AG04449 (cell line): Measurements from ENCODE around the gene ERGIC1.

ENCODE experiments used
- CTCF ChIA-PET: fragments of 350-600 bp; formaldehyde crosslinking; extraction: SDS; loops from one replicate; lab custom pipeline; 2021; ENCODE audit warnings: antibody characterized with exemption; lab: Yijun Ruan, JAX
- POLR2A ChIA-PET: fragments of 400-600, 350-600 bp; formaldehyde crosslinking; extraction: SDS; loops from one replicate; lab custom pipeline; 2020; ENCODE audit warnings: antibody characterized with exemption, inconsistent platforms; lab: Yijun Ruan, JAX
- DNase-seq: peaks from one replicate; pipeline ENCODE4 v3.0.0-alpha.2; 2010; ENCODE audit warnings: low read depth, low spot score
- H3K4me3 ChIP-seq: 2 replicates; pipeline ENCODE4 v1.5.1; 2011; ENCODE audit warnings: low read depth, mild to moderate bottlenecking, control low read depth, low read length
- TF ChIP-seq, protein P1 (sequence below): IDR thresholded peaks from one replicate; pipeline ENCODE4 v1.5.1; 2011; ENCODE audit warnings: mild to moderate bottlenecking, moderate library complexity, low read length, control low read depth, inconsistent platforms; ENCODE audit not compliant: insufficient read depth; ENCODE audit errors: missing control alignments

Gene ERGIC1

DNA sequence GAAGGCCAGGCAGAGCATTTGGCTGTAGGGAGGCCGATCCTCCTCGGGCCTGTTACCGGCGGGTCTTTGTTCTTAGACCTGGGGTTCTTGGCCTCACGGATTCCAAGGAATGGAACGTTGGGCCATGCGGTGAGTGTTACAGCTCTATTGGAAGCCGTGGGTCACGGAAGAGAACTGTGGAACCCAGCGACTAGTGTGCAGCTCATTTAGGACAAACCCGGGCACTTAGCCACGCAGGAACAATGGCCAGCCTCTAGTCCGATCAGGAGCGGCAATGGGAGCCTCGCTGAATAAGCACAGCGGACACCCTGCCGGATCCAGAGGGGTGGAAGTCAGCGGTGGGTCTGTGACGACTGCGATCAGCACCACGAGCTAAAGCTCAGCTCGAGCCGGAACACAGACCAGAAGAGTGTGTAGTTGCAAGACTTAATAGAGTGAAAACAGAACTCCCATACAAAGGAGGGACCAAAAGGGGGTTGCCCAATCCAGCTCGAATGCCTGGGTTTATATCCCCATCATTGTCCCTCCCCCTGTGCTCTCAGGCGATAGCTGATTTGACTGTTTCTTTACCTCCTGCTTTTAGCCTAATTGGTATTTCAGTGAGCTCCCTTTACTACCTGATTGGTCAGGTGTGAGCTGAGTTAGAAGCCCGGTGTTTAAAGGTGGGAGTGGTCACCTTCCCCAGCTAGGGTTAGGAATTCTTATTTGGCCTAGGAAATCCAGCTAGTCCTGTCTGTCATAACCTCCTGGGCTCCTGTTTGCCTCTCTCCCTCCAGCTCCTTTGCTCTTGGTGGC is 71.5 kb downstream of the ERGIC1 start:
- ChIA-PET POLR2A (interaction anchor here (0.6 to 4.0 kb wide), 9 partner anchors 8 to 141 kb away, joined by 3 to 59 read pairs (median 4); partner anchors contain the start of gene DUSP1), CTCF (interaction anchor here (1.4 to 10.6 kb wide), 9 partner anchors 9 to 198 kb away, joined by 4 to 88 read pairs (median 6); partner anchors contain the start of gene DUSP1)
- TF ChIP-seq, protein P1, sequence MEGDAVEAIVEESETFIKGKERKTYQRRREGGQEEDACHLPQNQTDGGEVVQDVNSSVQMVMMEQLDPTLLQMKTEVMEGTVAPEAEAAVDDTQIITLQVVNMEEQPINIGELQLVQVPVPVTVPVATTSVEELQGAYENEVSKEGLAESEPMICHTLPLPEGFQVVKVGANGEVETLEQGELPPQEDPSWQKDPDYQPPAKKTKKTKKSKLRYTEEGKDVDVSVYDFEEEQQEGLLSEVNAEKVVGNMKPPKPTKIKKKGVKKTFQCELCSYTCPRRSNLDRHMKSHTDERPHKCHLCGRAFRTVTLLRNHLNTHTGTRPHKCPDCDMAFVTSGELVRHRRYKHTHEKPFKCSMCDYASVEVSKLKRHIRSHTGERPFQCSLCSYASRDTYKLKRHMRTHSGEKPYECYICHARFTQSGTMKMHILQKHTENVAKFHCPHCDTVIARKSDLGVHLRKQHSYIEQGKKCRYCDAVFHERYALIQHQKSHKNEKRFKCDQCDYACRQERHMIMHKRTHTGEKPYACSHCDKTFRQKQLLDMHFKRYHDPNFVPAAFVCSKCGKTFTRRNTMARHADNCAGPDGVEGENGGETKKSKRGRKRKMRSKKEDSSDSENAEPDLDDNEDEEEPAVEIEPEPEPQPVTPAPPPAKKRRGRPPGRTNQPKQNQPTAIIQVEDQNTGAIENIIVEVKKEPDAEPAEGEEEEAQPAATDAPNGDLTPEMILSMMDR = no peak
- no peak overlapping the region for H3K4me3 ChIP-seq
- DNase-seq = no peak

- TF ChIP-seq, protein P1 = no peak
- POLR2A ChIA-PET = interaction anchor here (0.6 to 4.0 kb wide), 7 partner anchors 23 to 409 kb away, joined by 3 to 59 read pairs (median 3); partner anchors contain the start of gene DUSP1
- CTCF ChIA-PET = interaction anchor here (1.4 to 10.6 kb wide), 6 partner anchors 10 to 199 kb away, joined by 4 to 88 read pairs (median 24); partner anchors contain the start of gene DUSP1
- no peak overlapping the region for H3K4me3 ChIP-seq
- DNase-seq = no peak
These were observed 72.4 kb downstream of the ERGIC1 start for GRCh38 chr5:172906436-172906835.

DNA sequence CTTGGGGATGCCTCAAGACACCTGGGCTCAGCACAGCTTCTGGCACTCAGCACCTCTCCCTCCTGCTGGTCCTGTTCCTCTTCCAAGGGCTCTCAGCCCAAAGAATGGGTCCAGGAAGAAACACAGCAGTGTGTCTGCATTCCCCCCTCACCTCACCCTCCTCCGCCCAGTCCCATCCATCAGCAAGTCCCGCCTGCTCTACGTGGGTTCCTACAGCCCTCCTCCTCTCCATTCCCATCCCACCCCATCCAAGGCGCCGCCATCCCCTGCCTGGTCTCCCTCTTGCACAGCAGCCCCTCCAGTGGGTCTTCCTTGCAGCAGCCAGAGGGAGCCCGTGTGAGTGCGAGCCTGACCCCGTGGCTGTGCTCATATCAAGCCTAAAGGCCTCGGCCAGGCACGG is 72.8 kb downstream of the ERGIC1 start:
- TF ChIP-seq, protein P1 = no peak
- no peak overlapping the region for H3K4me3 ChIP-seq
- CTCF ChIA-PET = interaction anchor here (1.8 to 10.6 kb wide), 5 partner anchors 25 to 199 kb away, joined by 6 to 88 read pairs (median 31); partner anchors contain the start of gene DUSP1
- DNase-seq = no peak
- POLR2A ChIA-PET = interaction anchor here (1.0 to 4.0 kb wide), 5 partner anchors 22 to 140 kb away, joined by 3 to 59 read pairs (median 3); partner anchors contain the start of gene DUSP1

GRCh38 chr5:172907657-172908056 is 73.6 kb downstream of the ERGIC1 start:
- TF ChIP-seq, protein P1 = no peak
- ChIA-PET CTCF (interaction anchor here (1.4 to 9.2 kb wide), 2 partner anchors 25 to 194 kb away, joined by 3 to 61 read pairs; no protein-coding TSS in a partner anchor), POLR2A (no interaction called here)
- H3K4me3 ChIP-seq = no peak overlapping the region
- no peak for DNase-seq

DNA sequence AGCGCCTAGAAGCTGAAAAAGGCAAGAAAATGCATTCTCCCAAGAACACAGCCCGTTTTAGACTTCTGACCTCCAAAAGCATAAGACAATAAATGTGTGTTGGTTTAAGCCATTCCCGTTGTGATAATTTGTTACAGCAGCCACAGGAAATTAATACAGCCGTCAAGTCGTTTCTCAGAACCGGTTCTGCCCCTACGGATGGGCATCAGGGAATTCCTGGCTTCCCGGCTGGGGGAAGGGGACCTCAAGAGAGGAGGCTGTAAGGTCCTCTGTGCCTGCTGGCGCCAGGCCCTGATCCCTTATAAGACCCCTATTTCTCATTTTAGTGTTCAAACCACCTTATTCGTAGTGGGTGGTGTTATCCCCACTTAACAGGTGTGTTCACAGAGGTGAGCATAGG is 74.6 kb downstream of the ERGIC1 start:
- CTCF ChIA-PET = interaction anchor here (0.7 to 9.2 kb wide), 5 partner anchors 23 to 202 kb away, joined by 3 to 61 read pairs (median 4); no protein-coding TSS in a partner anchor
- POLR2A ChIA-PET = no interaction called here
- H3K4me3 ChIP-seq = no peak overlapping the region
- DNase-seq = no peak
- TF ChIP-seq, protein P1 = no peak
